Measurements from ENCODE around the gene KIF5C.

Gene KIF5C

DNA sequence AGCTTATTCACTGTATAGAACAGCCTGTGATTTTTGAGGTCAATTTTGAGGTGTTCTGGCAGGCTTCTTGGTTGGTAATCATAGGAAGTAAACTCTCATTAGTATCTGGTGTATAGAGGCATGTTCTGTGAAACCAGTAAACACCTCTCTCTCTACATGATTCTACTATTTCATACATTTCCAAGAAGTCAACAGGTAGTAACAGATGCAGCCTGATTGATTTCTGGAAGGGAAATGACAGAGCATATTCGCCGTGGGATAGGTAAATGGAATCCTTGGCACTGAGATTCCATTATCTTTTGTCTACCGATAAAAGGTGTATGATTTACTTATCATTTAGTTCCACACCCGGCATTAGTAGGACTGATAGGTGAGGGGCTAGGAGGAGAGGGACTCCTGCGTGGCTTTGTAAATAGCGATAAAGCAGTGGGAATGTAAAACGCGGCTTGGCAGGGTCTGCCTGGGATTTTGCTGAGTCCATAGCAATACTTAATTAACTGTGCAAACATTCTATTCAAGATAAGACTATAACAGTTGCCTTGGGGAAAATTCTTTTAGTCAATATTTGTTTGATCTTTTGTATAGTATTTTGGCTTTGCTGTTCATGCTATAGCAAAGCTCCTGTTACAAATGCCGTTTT lies 195.8 kb downstream of the KIF5C start:
- DNase-seq (ENCODE audit: low read depth), result no peak
- H3K4me3 ChIP-seq (ENCODE audit: low read depth, low read length), result no peak overlapping the region
- TF ChIP-seq, protein P1, sequence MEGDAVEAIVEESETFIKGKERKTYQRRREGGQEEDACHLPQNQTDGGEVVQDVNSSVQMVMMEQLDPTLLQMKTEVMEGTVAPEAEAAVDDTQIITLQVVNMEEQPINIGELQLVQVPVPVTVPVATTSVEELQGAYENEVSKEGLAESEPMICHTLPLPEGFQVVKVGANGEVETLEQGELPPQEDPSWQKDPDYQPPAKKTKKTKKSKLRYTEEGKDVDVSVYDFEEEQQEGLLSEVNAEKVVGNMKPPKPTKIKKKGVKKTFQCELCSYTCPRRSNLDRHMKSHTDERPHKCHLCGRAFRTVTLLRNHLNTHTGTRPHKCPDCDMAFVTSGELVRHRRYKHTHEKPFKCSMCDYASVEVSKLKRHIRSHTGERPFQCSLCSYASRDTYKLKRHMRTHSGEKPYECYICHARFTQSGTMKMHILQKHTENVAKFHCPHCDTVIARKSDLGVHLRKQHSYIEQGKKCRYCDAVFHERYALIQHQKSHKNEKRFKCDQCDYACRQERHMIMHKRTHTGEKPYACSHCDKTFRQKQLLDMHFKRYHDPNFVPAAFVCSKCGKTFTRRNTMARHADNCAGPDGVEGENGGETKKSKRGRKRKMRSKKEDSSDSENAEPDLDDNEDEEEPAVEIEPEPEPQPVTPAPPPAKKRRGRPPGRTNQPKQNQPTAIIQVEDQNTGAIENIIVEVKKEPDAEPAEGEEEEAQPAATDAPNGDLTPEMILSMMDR (conservative IDR thresholded peaks at IDR 0.05; ENCODE audit: low read depth, low read length), result no peak

GRCh38 chr2:149075105-149075504 lies 200.1 kb downstream of the KIF5C start:
- TF ChIP-seq, protein P1 (conservative IDR thresholded peaks at IDR 0.05; ENCODE audit: low read depth, low read length), result no peak
- no peak overlapping the region for H3K4me3 ChIP-seq (ENCODE audit: low read depth, low read length)
- no peak for DNase-seq (ENCODE audit: low read depth)

GRCh38 chr2:149075853-149076252 lies 200.8 kb downstream of the KIF5C start:
- TF ChIP-seq, protein P1 (conservative IDR thresholded peaks at IDR 0.05; ENCODE audit: low read depth, low read length), result no peak
- peak; percentile 12 for DNase-seq (ENCODE audit: low read depth)
- peak overlapping the region; percentile 29 for H3K4me3 ChIP-seq (ENCODE audit: low read depth, low read length)

All from choroid plexus epithelial cell (primary cell).